K562 (cell line): Measurements from ENCODE around the gene SF3B3. TPM values are rescaled to one million over a fixed set of nuclear protein-coding genes. Genes with fewer than 3 reads are reported as not detected.
A peak's percentile ranks its signal among the peaks of the same experiment; 100 is the strongest.
"Not testable (repeated sequence)": the region's sequence is repeated elsewhere in the genome, so short reads cannot be mapped to it uniquely, and the experiment has no call there.

ENCODE experiments used
- ATAC-seq: fragments of 200-7000 bp; cut with Tn5 transposase; 3 replicates; pipeline ENCODE4 v1.9.1; 2020; ENCODE audit warnings: moderate library complexity
- BruUV-seq: library from RNA; stranded (reverse); fragments of 400-500 nt; replicated peaks from 2 replicates; lab custom pipeline; 2021; lab: Mats Ljungman, UMichigan
- CTCF ChIA-PET: fragments of 300-600 bp; formaldehyde crosslinking; extraction: SDS; loops from one replicate; lab custom pipeline; 2021; ENCODE audit warnings: low intra/inter-chr PET ratio; lab: Yijun Ruan, JAX
- POLR2A ChIA-PET: fragments of 300-600, 350-650 bp; sonication (Branson Sonifier 250); formaldehyde crosslinking; extraction: SDS; loops from one replicate; lab custom pipeline; 2021; ENCODE audit warnings: antibody characterized with exemption, inconsistent platforms; lab: Yijun Ruan, JAX
- DNase-seq, 4 experiments: peaks; one replicate each; pipeline versions ENCODE4 v3.0.0 to v3.0.0-alpha.2; 2011 to 2018; ENCODE audit warnings: low spot score in 3 of 4, mixed read lengths in 3 of 4; ENCODE audit errors: extremely low read depth in 1 of 4
- FAIRE-seq: peaks from 2 replicates; lab custom pipeline; 2011; peaks lifted over from hg19 to GRCh38; lab: Jason Lieb, UNC
- H2AFZ ChIP-seq: 2 replicates; pipeline ENCODE4 v1.6.0; 2011; ENCODE audit warnings: low read depth, low read length, control low read depth, inconsistent platforms
- H3K27ac ChIP-seq: fragments of 200-600 bp; 3 replicates; pipeline ENCODE4 v1.8.0; 2011; ENCODE audit warnings: low read depth, mild to moderate bottlenecking, control low read depth, inconsistent platforms, low read length, moderate library complexity, mixed read lengths; ENCODE audit errors: extremely low read depth
- H3K27me3 ChIP-seq, 2 experiments: fragments of 300-600 bp in 1 of 2; 2 replicates in 1 of 2; 3 replicates in 1 of 2; pipeline versions ENCODE4 v1.6.0 to v1.8.0; 2011; ENCODE audit warnings: inconsistent platforms in 2 of 2, low read length in 2 of 2, mild to moderate bottlenecking in 1 of 2, mixed read lengths in 1 of 2, moderate library complexity in 1 of 2; ENCODE audit not compliant: control insufficient read depth in 2 of 2, insufficient read depth in 2 of 2
- H3K36me3 ChIP-seq: fragments of 300-600 bp; 3 replicates; pipeline ENCODE4 v1.8.0; 2011; ENCODE audit warnings: mild to moderate bottlenecking, low read length, inconsistent platforms; ENCODE audit not compliant: control insufficient read depth, insufficient read depth
- H3K4me1 ChIP-seq, 2 experiments: fragments of 200-600 bp in 1 of 2; replicated peaks in 1 of 2; 2 replicates in 1 of 2; 3 replicates in 1 of 2; pipeline versions ENCODE4 v1.5.1 to v1.8.0; 2011; ENCODE audit warnings: inconsistent platforms in 2 of 2, low read length in 2 of 2, mild to moderate bottlenecking in 1 of 2, mixed read lengths in 1 of 2, moderate library complexity in 1 of 2; ENCODE audit not compliant: control insufficient read depth in 2 of 2, insufficient read depth in 2 of 2
- H3K4me2 ChIP-seq: 2 replicates; pipeline ENCODE4 v1.6.1; 2011; ENCODE audit warnings: low read length, control low read depth, inconsistent platforms, mixed read lengths; ENCODE audit not compliant: insufficient read depth
- H3K4me3 ChIP-seq: fragments of 200-600 bp; sonication (generic), shearing (Covaris generic); 2 replicates; pipeline ENCODE4 v1.5.1; 2016; ENCODE audit warnings: control low read depth, inconsistent platforms
- H3K79me2 ChIP-seq: fragments of 200-600 bp; 3 replicates; pipeline ENCODE4 v1.8.0; 2011; ENCODE audit warnings: low read length, inconsistent platforms; ENCODE audit not compliant: control insufficient read depth, insufficient read depth
- H3K9ac ChIP-seq, 2 experiments: 2 replicates each; pipeline versions ENCODE4 v1.6.0 to v1.6.1; 2011; ENCODE audit warnings: low read depth in 2 of 2, low read length in 2 of 2, control low read depth in 1 of 2, inconsistent platforms in 1 of 2, mild to moderate bottlenecking in 1 of 2, mixed read lengths in 1 of 2; ENCODE audit not compliant: insufficient read depth in 1 of 2
- H3K9me1 ChIP-seq: one replicate; pipeline ENCODE4 v1.6.0; 2011; ENCODE audit warnings: inconsistent platforms, mild to moderate bottlenecking, low read length, moderate library complexity; ENCODE audit not compliant: control insufficient read depth, insufficient read depth
- H3K9me3 ChIP-seq: replicated peaks from 2 replicates; pipeline ENCODE4 v1.5.1; 2011; ENCODE audit warnings: low read depth, low read length, inconsistent platforms; ENCODE audit not compliant: control insufficient read depth, insufficient read depth
- H4K20me1 ChIP-seq: replicated peaks from 2 replicates; pipeline ENCODE4 v1.6.1; 2011; ENCODE audit warnings: low read length, inconsistent platforms, mixed read lengths; ENCODE audit not compliant: control insufficient read depth, insufficient read depth
- CEBPG ChIP-seq, 3 experiments: fragments of 200-800 bp in 1 of 3; sonication (Bioruptor generic) in 1 of 3; sonication (generic) in 1 of 3; formaldehyde crosslinking in 1 of 3; IDR thresholded peaks in 2 of 3; conservative IDR thresholded peaks in 1 of 3; 2 replicates each; pipeline versions ENCODE4 v1.6.1 to v1.8.0; 2016 to 2022; ENCODE audit warnings: missing compliant biosample characterization in 2 of 3, missing genetic modification characterization in 2 of 3, mild to moderate bottlenecking in 1 of 3, missing genetic modification reagents in 1 of 3
- KAT7 ChIP-seq: sonication (generic); formaldehyde crosslinking; IDR thresholded peaks from 2 replicates; pipeline ENCODE4 v1.8.0; 2022; ENCODE audit warnings: missing genetic modification reagents, mild to moderate bottlenecking, borderline replicate concordance
- MLLT1 ChIP-seq, 2 experiments: fragments of 450-650 bp; IDR thresholded peaks; 2 replicates each; pipeline ENCODE4 v1.6.1; 2016
- NFIC ChIP-seq: fragments of 450-650 bp; IDR thresholded peaks from 2 replicates; pipeline ENCODE4 v1.6.1; 2017; ENCODE audit warnings: mild to moderate bottlenecking, inconsistent platforms
- TEAD4 ChIP-seq, 2 experiments: sonication (generic) in 1 of 2; formaldehyde crosslinking in 1 of 2; IDR thresholded peaks; 2 replicates each; pipeline versions ENCODE4 v1.6.1 to v1.8.0; 2012 to 2022; ENCODE audit warnings: borderline replicate concordance in 1 of 2, inconsistent platforms in 1 of 2, low read length in 1 of 2, mild to moderate bottlenecking in 1 of 2, missing genetic modification reagents in 1 of 2
- WGBS: fragments of 100-300 bp; shearing (Covaris generic); methylation state at CpG from one replicate; pipeline ENCODE4 v1.1.6; 2016; ENCODE audit warnings: low coverage, mixed read lengths; ENCODE audit not compliant: insufficient coverage; ENCODE audit errors: missing lambda C conversion rate; 5-methylcytosine and 5-hydroxymethylcytosine counted together
- in situ Hi-C: fragments of 300-500 bp; cut with MboI; formaldehyde crosslinking; loops from 4 replicates; pipeline ENCODE4 v1.15.0; 2018; ENCODE audit warnings: inconsistent platforms, mixed read lengths
- intact Hi-C: fragments of 100-400 bp; cut with micrococcal nuclease; formaldehyde crosslinking; loops from 2 replicates; pipeline ENCODE4 v1.14.2; 2022
- polyA plus RNA-seq, 8 experiments: library from polyadenylated mRNA; depleted of rRNA in 4 of 8; stranded (reverse) in 5 of 8; unstranded in 3 of 8; fragments of >200 nt; fragmentation: Nextera tagmentation in 2 of 8; fragmentation: Illumina TruSeq in 1 of 8; extraction: Ambion mirVana in 2 of 8; extraction: Trizol in 1 of 8; gene quantifications; 2 replicates each; pipeline versions ENCODE4 v1.2.1 to v1.2.3, GENCODE V29; 2011 to 2014; ENCODE audit warnings: inconsistent platforms in 1 of 8, missing spikeins in 1 of 8
- total RNA-seq, 7 experiments: library from RNA; depleted of rRNA in 6 of 7; stranded (reverse); fragments of >200 nt in 6 of 7; fragmentation: Illumina TruSeq in 2 of 7; extraction: Trizol in 2 of 7; gene quantifications; 2 replicates each; pipeline versions ENCODE4 v1.2.1 to v1.2.3, GENCODE V29; 2011 to 2021; ENCODE audit warnings: low replicate concordance in 1 of 7

The SF3B3 gene
- total and polyA plus RNA-seq, 9 of the 15 experiments (the other 6 are each of a cell fraction or from before 2014, with no cell fraction given) = 98.9 to 546 (median 221) TPM

- H3K9me1 ChIP-seq; H2AFZ ChIP-seq; in situ Hi-C loops; CTCF ChIA-PET; FAIRE-seq; H3K9me3 ChIP-seq; H3K27me3 ChIP-seq; TF ChIP-seq CEBPG (CRISPR knock-in tag; IDR thresholded peaks at IDR 0.05); TEAD4 (IDR thresholded peaks at IDR 0.05; ENCODE audit: low read length): not testable (repeated sequence)
- H3K4me3 ChIP-seq = peak overlapping the region; percentile 75
- H3K79me2 ChIP-seq = peaks cover 80% of the 10 kb centered on the region
- POLR2A ChIA-PET = interaction anchor here (0.6 to 3.1 kb wide), 15 partner anchors 9 to 178 kb away, joined by 3 to 14 read pairs (median 3); partner anchors contain the start of gene DDX19A
- TSS peak; percentile 73 for BruUV-seq
- H4K20me1 ChIP-seq = peaks cover 35% of the 10 kb centered on the region
- peak overlapping the region; percentile 90 to 91 for H3K9ac ChIP-seq
- peaks cover 44% of the 10 kb centered on the region for H3K36me3 ChIP-seq
- DNase-seq (peak in 1 of 4 experiments; percentile 50), ATAC-seq (peak; percentile 53)
- H3K4me1 ChIP-seq = peaks cover 2 to 18% of the 10 kb centered on the region in 2 experiments; a peak in 4 of 5 replicates
- WGBS = 0% methylated on average over 21 of the region's 24 CpGs
- TF ChIP-seq CEBPG (tag; conservative IDR thresholded peaks at IDR 0.05 in 1 of 2, IDR thresholded peaks at IDR 0.05 in 1 of 2) (peak in 1 of 2 experiments; percentile 75; a peak in 1 of 4 replicates), TEAD4 (CRISPR knock-in tag; IDR thresholded peaks at IDR 0.05; ENCODE audit: borderline replicate concordance) (0 out of 2 replicates have a peak, but pooled peaks have one; percentile 24), MLLT1 (IDR thresholded peaks at IDR 0.05) (peak; percentile 9 to 74; a peak in 3 of 4 replicates), KAT7 (CRISPR knock-in tag) (0 out of 2 replicates have a peak, but pooled peaks have one; percentile 62), NFIC (peak; percentile 32; the same call in 1 of the 2 replicates)
- TF ChIP-seq, all 486 proteins: peak for 5; not testable (repeated sequence) for 481
- peak overlapping the region; percentile 89 for H3K27ac ChIP-seq
- intact Hi-C loops = loop anchor here (2.0 to 10.0 kb wide), 4 partner anchors 96 to 240 kb away; partner anchors contain the start of gene AARS1
- H3K4me2 ChIP-seq = peak overlapping the region; percentile 89
Observed at GRCh38 chr16:70524399-70524825, 796 bp downstream of the SF3B3 start.
